ENCODE results near the gene RARRES2.
A peak's percentile ranks its signal among the peaks of the same experiment; 100 is the strongest.

The RARRES2 gene

GRCh38 chr7:150368096-150368883 is 26.9 kb upstream of the RARRES2 start, which contains the start of gene REPIN1:
Gene REPIN1, plus strand, starts transcription at chr7:150368822. Its CDS starts 890 bp downstream, at chr7:150369712.
- peak within 1 kb of the TSS; percentile 77 for H3K4me3 ChIP-seq (ENCODE audit: low read length)
- DNase-seq (ENCODE audit: low read depth): peak; percentile 65
- TF ChIP-seq, protein P1, sequence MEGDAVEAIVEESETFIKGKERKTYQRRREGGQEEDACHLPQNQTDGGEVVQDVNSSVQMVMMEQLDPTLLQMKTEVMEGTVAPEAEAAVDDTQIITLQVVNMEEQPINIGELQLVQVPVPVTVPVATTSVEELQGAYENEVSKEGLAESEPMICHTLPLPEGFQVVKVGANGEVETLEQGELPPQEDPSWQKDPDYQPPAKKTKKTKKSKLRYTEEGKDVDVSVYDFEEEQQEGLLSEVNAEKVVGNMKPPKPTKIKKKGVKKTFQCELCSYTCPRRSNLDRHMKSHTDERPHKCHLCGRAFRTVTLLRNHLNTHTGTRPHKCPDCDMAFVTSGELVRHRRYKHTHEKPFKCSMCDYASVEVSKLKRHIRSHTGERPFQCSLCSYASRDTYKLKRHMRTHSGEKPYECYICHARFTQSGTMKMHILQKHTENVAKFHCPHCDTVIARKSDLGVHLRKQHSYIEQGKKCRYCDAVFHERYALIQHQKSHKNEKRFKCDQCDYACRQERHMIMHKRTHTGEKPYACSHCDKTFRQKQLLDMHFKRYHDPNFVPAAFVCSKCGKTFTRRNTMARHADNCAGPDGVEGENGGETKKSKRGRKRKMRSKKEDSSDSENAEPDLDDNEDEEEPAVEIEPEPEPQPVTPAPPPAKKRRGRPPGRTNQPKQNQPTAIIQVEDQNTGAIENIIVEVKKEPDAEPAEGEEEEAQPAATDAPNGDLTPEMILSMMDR (IDR thresholded peaks at IDR 0.05; ENCODE audit: insufficient read depth, low read depth, low read length, missing control alignments): no peak

DNA sequence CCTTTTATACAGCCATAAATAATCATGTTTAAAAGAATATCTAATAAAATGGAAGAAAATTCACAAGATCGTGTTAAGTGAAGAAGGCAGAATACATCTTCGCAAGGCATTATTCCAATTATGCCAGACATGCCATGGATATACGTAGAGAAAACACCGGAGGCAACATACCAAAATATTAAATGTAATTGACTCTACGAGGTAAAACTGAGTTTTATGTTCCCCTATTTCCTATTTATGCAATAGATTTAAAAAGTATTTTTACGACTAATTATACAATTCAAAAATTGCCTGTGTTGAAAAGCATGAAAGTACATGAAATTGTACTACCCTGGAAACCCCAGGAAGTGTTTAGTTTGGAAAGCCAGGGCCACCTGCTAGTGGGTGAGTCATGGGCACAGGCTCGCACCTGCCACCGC is 26.3 kb upstream of the RARRES2 start:
- H3K4me3 ChIP-seq (ENCODE audit: low read length): peak overlapping the region; percentile 77
- peak; percentile 73 for DNase-seq (ENCODE audit: low read depth)
- TF ChIP-seq, protein P1 (IDR thresholded peaks at IDR 0.05; ENCODE audit: insufficient read depth, low read depth, low read length, missing control alignments): no peak

- H3K4me3 ChIP-seq (ENCODE audit: low read length): no peak overlapping the region
- DNase-seq (ENCODE audit: low read depth): no peak
- TF ChIP-seq, protein P1 (IDR thresholded peaks at IDR 0.05; ENCODE audit: insufficient read depth, low read depth, low read length, missing control alignments): no peak
These were observed 24.4 kb upstream of the RARRES2 start for GRCh38 chr7:150365673-150366398.

- TF ChIP-seq, protein P1 (IDR thresholded peaks at IDR 0.05; ENCODE audit: insufficient read depth, low read depth, low read length, missing control alignments): no peak
These were observed 23.8 kb upstream of the RARRES2 start for GRCh38 chr7:150365194-150365593.

DNA sequence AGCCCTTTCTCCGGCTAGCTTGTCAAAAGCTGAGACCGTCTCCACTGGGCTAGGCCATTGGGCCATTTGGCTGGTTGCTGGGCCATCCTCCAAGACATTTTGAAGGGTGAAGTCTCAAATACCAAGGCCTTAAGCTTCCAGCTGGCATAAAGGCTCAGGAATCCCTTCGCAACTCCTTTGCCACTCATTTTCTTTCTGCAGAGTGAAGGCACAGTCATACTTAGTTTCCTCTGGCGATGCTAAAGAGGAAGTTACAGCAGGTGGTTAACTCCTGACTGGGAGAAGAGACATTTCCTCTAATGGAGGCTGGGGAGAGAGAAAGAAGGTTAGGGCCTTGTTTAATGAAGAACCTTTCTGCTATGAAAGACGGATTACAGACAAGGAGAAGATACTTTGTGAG is 22.4 kb upstream of the RARRES2 start:
- no peak overlapping the region for H3K4me3 ChIP-seq (ENCODE audit: low read length)
- no peak for DNase-seq (ENCODE audit: low read depth)
- TF ChIP-seq, protein P1 (IDR thresholded peaks at IDR 0.05; ENCODE audit: insufficient read depth, low read depth, low read length, missing control alignments): no peak

More at GRCh38 chr7:150365194-150365593, 23.8 kb upstream of the RARRES2 start:
- no peak for DNase-seq (ENCODE audit: low read depth)
- H3K4me3 ChIP-seq (ENCODE audit: low read length): no peak overlapping the region

DNA sequence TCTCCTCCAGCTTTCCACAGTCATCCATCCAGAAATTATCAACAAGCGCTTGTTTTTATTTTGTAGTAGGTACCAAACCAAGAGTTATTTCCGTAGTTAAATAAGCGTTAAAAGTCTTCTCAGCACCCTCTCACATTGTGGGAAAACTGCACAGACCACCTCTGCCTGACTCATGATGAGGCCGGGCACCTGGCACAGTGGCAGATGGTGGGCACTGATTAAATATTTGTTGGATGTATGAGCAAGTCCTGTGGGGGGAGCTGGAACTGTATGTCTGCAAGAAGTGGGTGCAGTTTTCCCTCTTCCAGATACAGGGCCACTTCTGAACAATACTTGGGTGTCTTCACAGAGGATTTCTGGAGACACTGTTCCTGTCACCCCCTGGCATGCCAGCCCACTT is 21.9 kb upstream of the RARRES2 start:
- TF ChIP-seq, protein P1 (IDR thresholded peaks at IDR 0.05; ENCODE audit: insufficient read depth, low read depth, low read length, missing control alignments): no peak
- no peak overlapping the region for H3K4me3 ChIP-seq (ENCODE audit: low read length)
- no peak for DNase-seq (ENCODE audit: low read depth)
